Measurements from ENCODE around the gene CEP162.

- TF ChIP-seq CTCF (IDR thresholded peaks at IDR 0.05) = no peak
- no peak for TF ChIP-seq POLR2A (IDR thresholded peaks at IDR 0.05)
These were observed 60.0 kb downstream of the CEP162 start for GRCh38 chr6:84167457-84167856.

Measured in heart left ventricle (tissue), 13 donors.